Lung (tissue), 12 donors: ENCODE measurements around the gene IL1RAPL1. TPM values are rescaled to one million over a fixed set of nuclear protein-coding genes. Genes with fewer than 3 reads are reported as not detected.

ENCODE experiments used
- ATAC-seq: fragments of 200-7000 bp; cut with Tn5 transposase; one replicate; pipeline ENCODE4 v1.9.1; 2020; ENCODE audit warnings: moderate number of reproducible peaks; ENCODE audit not compliant: insufficient read depth, low FRiP score
- DNase-seq, 3 donors: peaks; one replicate each; pipeline ENCODE4 v3.0.0-alpha.2; 2013 to 2017
- H3K27ac ChIP-seq, 2 donors: one replicate each; pipeline ENCODE4 v1.5.1; 2013; ENCODE audit warnings: mild to moderate bottlenecking in 2 of 2, moderate library complexity in 2 of 2, control low read depth in 1 of 2, inconsistent platforms in 1 of 2, low read depth in 1 of 2, low read length in 1 of 2
- H3K27me3 ChIP-seq, 3 donors: one replicate each; pipeline ENCODE4 v1.5.1; 2013; ENCODE audit warnings: low read length in 2 of 3; ENCODE audit not compliant: control insufficient read depth in 3 of 3, insufficient read depth in 3 of 3
- H3K36me3 ChIP-seq, 4 donors: one replicate each; pipeline ENCODE4 v1.5.1; 2013; ENCODE audit warnings: low read length in 4 of 4, mild to moderate bottlenecking in 1 of 4, moderate library complexity in 1 of 4; ENCODE audit not compliant: control insufficient read depth in 4 of 4, insufficient read depth in 4 of 4
- H3K4me1 ChIP-seq, 5 donors: one replicate each; pipeline ENCODE4 v1.5.1; 2013; ENCODE audit warnings: low read length in 5 of 5, mild to moderate bottlenecking in 2 of 5, moderate library complexity in 1 of 5; ENCODE audit not compliant: control insufficient read depth in 5 of 5, insufficient read depth in 5 of 5
- H3K4me3 ChIP-seq: one replicate; pipeline ENCODE4 v1.5.1; 2013; ENCODE audit warnings: mild to moderate bottlenecking, control low read depth, moderate library complexity
- H3K9ac ChIP-seq, 2 donors: one replicate each; pipeline ENCODE4 v1.5.1; 2013; ENCODE audit warnings: low read length in 2 of 2, control low read depth in 1 of 2; ENCODE audit not compliant: insufficient read depth in 1 of 2
- H3K9me3 ChIP-seq, 4 donors: one replicate each; pipeline ENCODE4 v1.5.1; 2013; ENCODE audit warnings: low read length in 3 of 4, mild to moderate bottlenecking in 1 of 4, moderate library complexity in 1 of 4; ENCODE audit not compliant: control insufficient read depth in 4 of 4, insufficient read depth in 3 of 4
- CTCF ChIP-seq: IDR thresholded peaks from 2 replicates; pipeline ENCODE4 v1.5.1; 2012; ENCODE audit warnings: mild to moderate bottlenecking; ENCODE audit errors: control extremely low read depth, extremely low read depth
- WGBS, 2 donors: extraction: QIAGEN DNeasy Blood & Tissue Kit; methylation state at CpG; one replicate each; pipeline ENCODE4 v1.1.7; 2013; 5-methylcytosine and 5-hydroxymethylcytosine counted together
- polyA plus RNA-seq, 2 donors: library from polyadenylated mRNA; stranded (reverse); fragments of 200-250 nt; gene quantifications; one replicate each; pipeline ENCODE4 v1.2.1, GENCODE V29; 2013
- total RNA-seq, 2 donors: library from RNA; depleted of rRNA in 1 of 2; stranded (reverse); fragments of >200 nt in 1 of 2; gene quantifications; one replicate each; pipeline ENCODE4 v1.2.1, GENCODE V29; 2014 to 2021
- donor health status: control.
- donor health status: control.
- donor health status: Bipolar disorder and iron deficiency.
- donor health status: healthy.
- donor health status: DM: yes; HTN: yes; CAD: no.

Gene IL1RAPL1
- total and polyA plus RNA-seq, 4 donors: 2.2 TPM; not detected in 3

GRCh38 chrX:28670074-28670473 lies 82.8 kb downstream of the IL1RAPL1 start:
- WGBS, 2 donors: 42 to 78% methylated on average over 2 of the region's 2 CpGs
- no peak overlapping the region for H3K27ac ChIP-seq

GRCh38 chrX:28675173-28675572 lies 87.9 kb downstream of the IL1RAPL1 start:
- ATAC-seq (no peak), DNase-seq (no peak)
- 0 to 40% methylated on average over 1 of the region's 1 CpG for WGBS, 2 donors
- no peaks in the 10 kb centered on the region for H3K36me3 ChIP-seq
- no peaks in the 10 kb centered on the region for H3K9me3 ChIP-seq
- no peak overlapping the region for H3K27ac ChIP-seq
- no peak for TF ChIP-seq CTCF
- no peak overlapping the region for H3K4me3 ChIP-seq
- H3K27me3 ChIP-seq: peaks cover 0 to 2% (median 0%) of the 10 kb centered on the region in 3 donors
- peaks cover 0 to 2% (median 0%) of the 10 kb centered on the region in 5 donors for H3K4me1 ChIP-seq
- H3K9ac ChIP-seq: no peak overlapping the region

More at GRCh38 chrX:28670074-28670473, 82.8 kb downstream of the IL1RAPL1 start:
- H3K27me3 ChIP-seq: peaks cover 0 to 8% (median 0%) of the 10 kb centered on the region in 3 donors
- ATAC-seq: no peak
- no peak for TF ChIP-seq CTCF
- no peaks in the 10 kb centered on the region for H3K9me3 ChIP-seq
- H3K4me3 ChIP-seq: no peak overlapping the region
- H3K4me1 ChIP-seq: peaks cover 0 to 2% (median 0%) of the 10 kb centered on the region in 5 donors
- DNase-seq: no peak
- no peaks in the 10 kb centered on the region for H3K36me3 ChIP-seq
- H3K9ac ChIP-seq: no peak overlapping the region

- Histone ChIP-seq H3K27ac (no peak overlapping the region), H3K27me3 (peaks cover 0 to 2% (median 0%) of the 10 kb centered on the region in 3 donors), H3K4me3 (no peak overlapping the region), H3K4me1 (no peaks in the 10 kb centered on the region), H3K9ac (no peak overlapping the region), H3K36me3 (no peaks in the 10 kb centered on the region), H3K9me3 (no peaks in the 10 kb centered on the region)
- WGBS, 2 donors: 81 to 100% methylated on average over 1 of the region's 1 CpG
- ATAC-seq: no peak
- no peak for TF ChIP-seq CTCF
- peak in 2 of 3 donors; percentile 37 to 55 for DNase-seq
Observed at GRCh38 chrX:28693101-28693500, 105.9 kb downstream of the IL1RAPL1 start.

- TF ChIP-seq CTCF: no peak
- Histone ChIP-seq H3K9ac (no peak overlapping the region), H3K27me3 (peaks cover 0 to 4% (median 0%) of the 10 kb centered on the region in 3 donors), H3K9me3 (no peaks in the 10 kb centered on the region), H3K4me3 (no peak overlapping the region), H3K36me3 (no peaks in the 10 kb centered on the region), H3K4me1 (no peaks in the 10 kb centered on the region), H3K27ac (no peak overlapping the region)
- ATAC-seq (no peak), DNase-seq (peak in 1 of 3 donors; percentile 14)
Observed at GRCh38 chrX:28697732-28698131, 110.5 kb downstream of the IL1RAPL1 start.
